Esophagus squamous epithelium (tissue), 4 donors: ENCODE results near the gene SETD1B.

Source experiments
- CTCF ChIP-seq, 6 experiments: fragments of 450-650 bp in 4 of 6; fragments of 200-600 bp in 2 of 6; sonication (generic) in 2 of 6; IDR thresholded peaks; one replicate each; pipeline ENCODE4 v1.5.1; 2016 to 2019; ENCODE audit warnings: antibody characterized with exemption in 6 of 6, mild to moderate bottlenecking in 4 of 6, moderate library complexity in 4 of 6
- POLR2A ChIP-seq, 4 donors: fragments of 450-650 bp; IDR thresholded peaks; one replicate each; pipeline ENCODE4 v1.6.1; 2017; ENCODE audit warnings: antibody characterized with exemption in 4 of 4, mild to moderate bottlenecking in 4 of 4, moderate library complexity in 3 of 4

GRCh38 chr12:121764808-121765207, 39.0 kb upstream of the SETD1B start:
- no peak for TF ChIP-seq CTCF (IDR thresholded peaks at IDR 0.05)
- no peak for TF ChIP-seq POLR2A (IDR thresholded peaks at IDR 0.05)
